UCSD-AML1 (cell line): ENCODE measurements around the gene PURB.
"Not testable (repeated sequence)": the region's sequence is repeated elsewhere in the genome, so short reads cannot be mapped to it uniquely, and the experiment has no call there.

Source experiments
- DNase-seq: peaks from one replicate; lab custom pipeline; 2025; ENCODE audit not compliant: unreplicated experiment; lab: John Stamatoyannopoulos, UW

PURB gene

GRCh38 chr7:44885394-44886317 is at the start of gene PURB:
TSS of gene PURB (minus strand) at chr7:44885530. CDS start at chr7:44885348, 182 bp downstream.
- DNase-seq = peak; percentile 88

GRCh38 chr7:44935016-44935415 is 49.7 kb upstream of the PURB start:
- DNase-seq = no peak

GRCh38 chr7:44934510-44934909 is 49.2 kb upstream of the PURB start:
- not testable (repeated sequence) for DNase-seq

- DNase-seq = no peak
Observed at GRCh38 chr7:44930921-44931320, 45.6 kb upstream of the PURB start.

- no peak for DNase-seq
Observed at GRCh38 chr7:44922351-44922694, 37.0 kb upstream of the PURB start.

- DNase-seq = peak; percentile 72
Observed at GRCh38 chr7:44921607-44922350, 36.4 kb upstream of the PURB start.

GRCh38 chr7:44920119-44920518 is 34.8 kb upstream of the PURB start:
- no peak for DNase-seq

GRCh38 chr7:44918029-44918428 is 32.7 kb upstream of the PURB start:
- no peak for DNase-seq

- DNase-seq = no peak
Observed at GRCh38 chr7:44917465-44917864, 32.1 kb upstream of the PURB start.

- no peak for DNase-seq
Observed at GRCh38 chr7:44914992-44915607, 29.8 kb upstream of the PURB start.

GRCh38 chr7:44912775-44913347 is 27.5 kb upstream of the PURB start:
- no peak for DNase-seq

- DNase-seq = no peak
Observed at GRCh38 chr7:44911911-44912310, 26.6 kb upstream of the PURB start.

- no peak for DNase-seq
Observed at GRCh38 chr7:44909596-44910389, 24.5 kb upstream of the PURB start.

- DNase-seq = no peak
Observed at GRCh38 chr7:44906965-44907364, 21.6 kb upstream of the PURB start.

GRCh38 chr7:44905002-44905635 is 19.8 kb upstream of the PURB start:
- no peak for DNase-seq

GRCh38 chr7:44899443-44899842 is 14.1 kb upstream of the PURB start:
- no peak for DNase-seq

GRCh38 chr7:44898039-44898438 is 12.7 kb upstream of the PURB start:
- no peak for DNase-seq

- DNase-seq = no peak
Observed at GRCh38 chr7:44897309-44897708, 12.0 kb upstream of the PURB start.

GRCh38 chr7:44894888-44895580 is 9.7 kb upstream of the PURB start:
- DNase-seq = no peak
